NCI-H748 (cell line): ENCODE measurements around the gene C19orf85.
"Not testable (repeated sequence)": the region's sequence is repeated elsewhere in the genome, so short reads cannot be mapped to it uniquely, and the experiment has no call there.

ENCODE experiments used
- DNase-seq: peaks from one replicate; lab custom pipeline; 2025; ENCODE audit not compliant: unreplicated experiment; lab: John Stamatoyannopoulos, UW

C19orf85 gene

GRCh38 chr19:55464662-55465054, at the start of gene C19orf85:
Gene C19orf85 (minus strand): TSS chr19:55464751. CDS start chr19:55464554, 197 bp downstream.
- DNase-seq = peak; percentile 40

DNA sequence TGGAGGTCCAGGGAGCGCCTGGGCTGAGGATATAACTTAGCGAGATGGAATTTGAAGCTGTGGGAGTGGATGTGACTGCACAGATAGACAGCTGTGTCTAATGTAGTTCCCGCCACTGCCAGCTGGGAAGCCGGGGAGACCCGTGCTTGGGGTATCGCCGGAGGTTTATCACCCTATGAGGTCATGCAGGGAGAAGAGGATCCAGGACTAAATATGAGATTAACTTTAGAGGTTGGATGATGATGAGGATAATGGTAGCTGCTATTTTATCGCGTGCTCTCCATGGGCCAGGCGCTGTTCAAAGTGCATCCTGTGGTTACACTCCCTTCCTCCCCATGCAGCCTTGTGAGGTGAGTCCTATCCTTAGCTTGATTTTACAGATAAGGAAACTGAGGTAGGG, 43.6 kb upstream of the C19orf85 start:
- DNase-seq = no peak

GRCh38 chr19:55504981-55505380, 40.4 kb upstream of the C19orf85 start:
- DNase-seq = no peak

GRCh38 chr19:55504252-55504603, 39.7 kb upstream of the C19orf85 start:
- DNase-seq = no peak

DNA sequence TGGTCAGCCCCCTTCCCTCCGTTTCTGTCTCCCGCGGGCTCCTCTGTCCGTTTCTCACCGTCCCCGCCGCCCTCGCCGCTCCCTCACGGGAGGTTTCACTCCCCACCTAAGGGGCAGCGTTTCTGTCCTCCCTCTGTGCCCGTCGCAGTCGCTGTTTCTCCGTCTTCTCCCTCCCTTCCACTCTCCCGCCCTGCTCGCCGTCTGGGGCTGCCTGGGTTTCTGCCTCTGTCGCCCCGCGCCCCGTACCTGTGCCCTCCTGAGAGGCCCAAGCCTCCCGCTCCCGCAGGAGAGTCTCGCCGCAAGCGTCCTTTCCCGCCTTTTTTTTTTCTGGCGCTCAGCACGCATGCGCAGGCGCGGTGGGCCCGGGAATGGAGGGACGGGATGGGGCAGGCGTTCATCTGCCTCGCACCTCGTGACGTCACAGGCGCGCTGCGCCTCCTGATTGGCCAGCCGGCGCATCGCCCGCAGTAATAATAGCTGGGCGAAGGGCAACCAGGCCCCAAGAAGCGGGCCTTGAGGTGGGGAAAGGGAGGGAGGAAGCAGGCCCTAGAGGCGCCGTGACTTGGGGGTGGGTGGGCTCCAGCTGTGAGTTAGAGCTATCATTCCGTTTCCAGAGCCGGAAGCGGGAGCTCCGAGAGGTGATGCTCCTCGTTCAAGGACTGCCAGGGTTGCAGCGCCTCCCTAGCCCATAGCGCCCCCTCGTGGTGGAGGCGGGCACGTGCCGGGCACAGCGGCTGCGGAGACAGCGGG, 39.1 kb upstream of the C19orf85 start:
- DNase-seq = peak; percentile 90

- no peak for DNase-seq
Observed at GRCh38 chr19:55503157-55503501, 38.6 kb upstream of the C19orf85 start.

DNA sequence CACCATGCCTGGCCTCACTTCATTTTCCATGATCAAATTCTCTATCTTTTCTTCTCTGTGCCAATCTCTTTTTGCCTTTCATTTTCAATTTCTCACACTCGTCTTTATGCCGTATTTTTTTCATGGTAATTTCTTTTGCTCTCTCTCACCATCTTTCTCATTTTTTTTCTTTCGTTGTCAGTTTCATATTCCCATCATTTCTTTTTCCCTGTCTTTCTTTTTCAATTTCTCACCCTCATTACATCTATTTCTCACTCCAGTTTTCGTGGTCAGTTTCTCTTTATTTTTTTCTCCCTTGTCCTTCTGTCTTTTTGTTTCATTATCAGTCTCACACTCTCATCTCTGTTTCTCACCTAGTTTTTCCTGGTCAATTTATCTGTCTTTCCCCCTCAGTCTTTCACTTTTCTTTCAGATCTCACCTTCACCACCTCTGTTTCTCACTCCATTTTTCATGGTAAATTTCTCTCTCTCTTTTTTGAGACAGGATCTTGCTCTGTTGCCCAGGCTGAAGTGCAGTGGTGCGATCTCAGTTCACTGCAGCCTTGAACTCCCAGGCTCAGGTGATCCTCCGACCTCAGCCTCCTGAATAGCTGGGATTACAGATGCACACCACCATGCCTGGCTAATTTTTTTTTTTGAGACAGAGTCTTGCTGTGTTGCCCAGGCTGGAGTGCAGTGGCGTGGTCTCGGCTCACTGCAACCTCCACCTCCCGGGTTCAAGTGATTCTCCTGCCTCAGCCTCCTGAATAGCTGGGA, 37.8 kb upstream of the C19orf85 start:
- no peak for DNase-seq

DNA sequence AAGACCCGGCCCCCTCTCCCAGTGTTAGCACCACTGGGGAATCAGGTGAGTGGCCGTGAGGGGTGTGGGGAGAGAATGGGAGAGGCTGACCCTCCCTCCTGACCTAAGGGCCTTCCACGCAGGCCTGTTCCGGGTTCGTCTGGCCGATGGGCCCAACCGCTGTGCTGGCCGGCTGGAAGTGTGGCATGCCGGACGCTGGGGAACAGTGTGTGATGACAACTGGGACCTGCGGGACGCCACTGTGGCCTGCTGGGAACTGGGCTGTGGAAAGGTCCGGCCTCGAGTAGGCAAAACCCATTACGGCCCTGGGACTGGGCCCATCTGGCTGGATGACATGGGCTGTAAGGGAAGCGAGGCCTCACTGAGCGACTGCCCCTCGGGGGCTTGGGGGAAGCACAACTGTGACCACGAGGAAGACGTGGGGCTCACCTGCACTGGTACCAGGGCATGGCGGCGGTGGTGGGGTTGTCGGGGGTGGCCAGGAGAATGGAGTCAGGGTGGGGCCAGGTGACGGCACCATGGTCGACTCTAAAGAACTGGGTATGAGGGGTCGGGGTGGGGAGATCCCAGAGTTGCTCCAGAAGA, 35.9 kb upstream of the C19orf85 start:
- DNase-seq = no peak

GRCh38 chr19:55498246-55498840, 33.8 kb upstream of the C19orf85 start:
- DNase-seq = no peak

DNA sequence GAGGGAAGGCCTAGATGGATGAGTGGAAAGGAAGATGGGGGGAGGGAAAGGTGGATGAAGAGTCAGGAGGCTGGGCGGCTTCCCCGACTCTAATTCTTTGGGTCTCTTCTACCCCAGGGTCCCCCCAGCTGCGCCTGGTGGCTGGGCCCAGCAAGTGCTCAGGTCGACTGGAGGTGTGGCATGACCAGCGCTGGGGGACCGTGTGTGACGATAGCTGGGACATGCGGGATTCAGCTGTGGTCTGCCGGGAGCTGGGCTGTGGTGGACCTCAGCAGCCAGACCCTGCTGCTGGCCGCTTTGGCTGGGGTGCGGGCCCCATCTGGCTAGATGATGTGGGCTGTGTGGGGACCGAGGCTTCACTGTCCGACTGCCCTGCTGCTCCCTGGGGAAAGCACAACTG, 33.2 kb upstream of the C19orf85 start:
- DNase-seq = no peak

DNA sequence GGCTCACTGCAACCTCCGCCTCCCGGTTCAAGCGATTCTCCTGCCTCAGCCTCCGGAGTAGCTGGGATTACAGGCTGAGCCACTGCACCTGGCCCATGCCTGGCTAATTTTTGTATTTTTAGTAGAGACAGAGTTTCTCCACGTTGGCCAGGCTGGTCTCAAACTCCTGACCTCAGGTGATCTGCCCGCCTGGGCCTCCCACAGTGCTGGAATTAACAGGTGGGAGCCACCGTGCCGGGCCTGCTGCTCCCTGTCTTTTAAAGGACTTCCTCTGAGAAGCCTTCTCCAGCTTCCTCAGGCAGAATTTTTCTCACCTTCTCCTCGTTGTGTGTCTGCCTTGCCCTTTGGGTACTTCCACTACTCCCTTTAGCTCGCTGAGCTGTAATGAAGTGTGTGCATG, 32.3 kb upstream of the C19orf85 start:
- DNase-seq = not testable (repeated sequence)

GRCh38 chr19:55495646-55496349, 31.2 kb upstream of the C19orf85 start:
- DNase-seq = no peak

DNA sequence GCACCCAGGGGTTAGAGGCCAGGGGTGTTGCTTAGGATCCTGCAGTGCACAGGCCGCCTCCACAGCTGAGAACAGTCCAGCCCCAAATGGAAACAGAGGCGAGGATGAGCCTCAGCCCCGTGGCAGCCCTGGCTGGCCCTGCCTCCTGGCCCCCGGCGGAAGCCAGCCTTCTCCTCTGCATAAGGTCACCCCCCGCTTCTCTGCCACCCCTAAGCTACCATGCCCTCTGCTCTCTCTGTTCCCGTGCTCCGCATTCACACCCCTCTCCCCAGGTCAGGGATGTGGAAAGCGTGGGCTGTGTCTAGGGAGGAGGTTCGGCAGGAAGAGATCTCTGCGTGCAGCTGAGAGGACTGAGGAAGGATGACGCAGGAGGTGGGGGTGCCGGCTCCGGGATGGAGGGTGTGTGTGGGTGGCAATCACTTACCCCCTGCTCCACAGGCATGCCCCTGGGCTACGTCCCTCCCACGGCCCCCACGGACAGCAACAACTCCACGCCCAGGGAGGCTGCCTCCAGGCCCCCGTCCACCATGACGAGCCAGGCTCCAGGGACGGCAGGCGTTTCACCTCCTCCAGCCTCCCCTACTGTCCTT, 29.7 kb upstream of the C19orf85 start:
- no peak for DNase-seq

DNA sequence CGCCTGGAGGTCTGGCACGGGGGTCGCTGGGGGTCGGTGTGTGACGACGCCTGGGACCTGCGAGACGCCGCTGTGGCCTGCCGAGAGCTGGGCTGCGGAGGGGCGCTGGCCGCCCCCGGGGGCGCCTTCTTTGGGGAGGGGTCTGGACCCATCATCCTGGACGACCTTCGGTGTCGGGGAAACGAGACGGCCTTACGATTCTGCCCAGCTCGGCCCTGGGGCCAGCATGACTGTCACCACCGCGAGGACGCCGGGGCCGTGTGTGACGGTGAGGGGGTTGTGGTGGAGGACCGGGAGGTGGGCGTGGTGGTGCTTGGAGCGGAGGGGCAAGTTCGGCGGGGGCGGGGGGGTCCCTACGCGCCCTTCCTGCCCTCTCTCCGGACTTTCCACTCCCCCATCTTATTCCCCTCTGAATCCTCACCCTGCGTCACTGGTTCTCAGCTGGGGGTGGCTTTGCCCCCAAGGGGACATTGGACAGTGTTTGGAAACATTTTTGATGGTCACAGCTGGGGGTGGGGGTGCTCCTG, 29.2 kb upstream of the C19orf85 start:
- DNase-seq = no peak

DNA sequence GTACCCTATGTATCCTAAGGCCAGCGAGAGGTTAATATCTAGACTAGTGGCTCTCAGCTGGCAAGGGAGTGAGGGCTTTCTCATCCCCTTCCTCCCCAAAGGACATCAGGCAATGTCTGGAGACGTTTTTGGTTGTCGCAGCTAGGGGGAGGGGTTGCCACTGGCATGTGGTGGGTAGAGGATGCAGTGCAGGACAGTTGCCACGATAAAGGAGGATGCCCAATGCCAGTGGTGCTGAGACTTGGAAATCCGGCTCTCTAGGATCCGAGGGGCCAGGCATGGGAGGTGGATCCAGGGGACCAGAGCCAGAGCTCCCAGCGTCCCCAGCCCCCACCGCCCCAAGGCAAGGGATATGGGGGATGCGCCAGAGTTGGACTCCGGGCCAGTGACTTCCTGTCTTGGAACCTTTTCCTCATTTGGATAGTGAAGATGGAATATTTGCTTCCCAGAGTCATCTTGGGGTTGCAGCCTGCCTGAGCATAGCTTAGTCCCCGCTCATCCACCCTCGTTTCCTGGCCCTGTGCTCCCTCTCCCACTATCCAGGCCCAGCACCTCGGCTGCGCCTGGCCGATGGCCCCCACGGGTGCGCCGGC, 28.6 kb upstream of the C19orf85 start:
- DNase-seq = no peak

- DNase-seq = peak; percentile 24
Observed at GRCh38 chr19:55492362-55492944, 27.9 kb upstream of the C19orf85 start.

DNA sequence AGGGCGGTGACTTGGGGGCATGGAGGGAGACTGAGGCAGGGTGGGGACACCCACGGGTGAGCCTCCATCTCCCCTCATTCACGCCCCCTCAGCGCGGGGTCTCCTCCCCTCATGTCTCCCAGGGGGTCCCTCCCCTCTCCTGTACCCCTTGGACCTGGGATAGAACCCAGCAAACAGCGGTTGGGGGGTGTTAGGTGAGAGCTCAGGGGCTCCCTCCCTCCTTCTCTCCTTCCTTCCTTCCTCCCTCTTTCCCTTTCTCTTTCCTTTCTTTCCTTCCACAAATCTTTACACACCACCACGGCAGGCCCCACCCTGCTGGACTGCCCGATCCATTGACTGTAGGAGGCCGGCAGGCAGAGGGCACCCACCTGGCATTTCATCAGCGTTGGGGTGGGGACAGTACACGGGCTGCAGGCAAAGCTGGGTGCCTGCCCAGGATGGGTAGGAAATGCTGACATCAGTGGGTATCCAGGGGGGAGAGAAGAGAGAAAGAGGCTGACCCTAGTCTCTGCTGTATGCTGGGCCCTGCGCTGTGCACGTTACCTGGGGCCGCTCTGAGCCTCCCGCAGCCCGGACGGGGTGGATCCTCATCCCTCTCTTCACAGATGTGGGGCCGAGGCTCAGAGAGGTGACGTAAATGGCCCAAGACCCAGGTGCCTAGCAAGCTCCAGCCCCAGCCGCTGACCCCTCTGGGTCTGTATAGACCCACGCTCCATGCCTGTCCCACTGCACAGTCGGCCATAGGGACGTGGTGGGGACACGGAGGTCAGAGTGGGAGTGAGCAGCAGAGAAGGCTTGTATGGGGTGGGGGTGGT, 27.2 kb upstream of the C19orf85 start:
- no peak for DNase-seq

DNA sequence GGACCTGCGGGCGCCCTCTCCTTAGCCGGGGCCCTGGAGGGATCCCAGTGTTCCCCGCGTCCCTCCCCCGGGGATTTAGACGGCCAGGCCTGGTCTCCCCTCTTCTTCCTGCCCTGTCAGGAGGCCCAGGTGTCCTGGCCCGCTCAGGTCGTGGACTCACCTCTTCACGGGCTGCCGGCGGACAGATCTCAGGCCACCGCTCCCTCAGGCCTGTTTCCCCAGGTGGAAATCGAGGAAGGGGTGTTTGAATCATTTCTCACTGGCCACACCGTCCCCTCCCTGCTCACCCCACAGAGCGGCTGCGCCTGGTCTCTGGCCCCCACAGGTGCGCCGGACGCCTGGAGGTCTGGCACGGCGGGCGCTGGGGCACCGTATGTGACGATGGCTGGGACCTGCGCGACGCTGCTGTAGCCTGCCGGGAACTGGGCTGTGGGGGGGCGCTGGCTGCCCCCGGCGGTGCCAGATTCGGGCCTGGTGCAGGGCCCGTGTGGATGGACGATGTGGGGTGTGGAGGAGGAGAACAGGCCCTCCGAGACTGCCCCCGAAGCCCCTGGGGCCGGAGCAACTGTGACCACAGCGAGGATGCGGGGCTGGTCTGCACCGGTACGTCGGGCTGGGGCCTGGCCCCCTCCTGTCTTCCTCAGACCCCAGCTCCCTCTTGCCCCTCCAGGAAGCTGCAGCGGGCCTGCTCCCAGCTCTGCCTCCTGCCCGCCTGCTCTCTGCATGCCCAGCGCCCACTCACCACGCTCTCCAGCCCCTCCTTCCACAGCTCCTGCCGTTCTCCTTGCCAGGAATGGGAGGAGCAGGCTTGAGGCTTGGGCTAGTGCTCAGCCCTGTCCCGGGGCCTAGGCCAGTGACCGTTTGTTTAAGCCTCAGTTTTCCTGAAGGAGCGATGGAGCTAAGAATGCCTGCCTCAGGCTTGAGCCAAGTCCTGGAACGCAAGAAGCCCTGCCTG, 26.2 kb upstream of the C19orf85 start:
- DNase-seq = no peak
